Thymus (tissue), 11 donors: Measurements from ENCODE around the gene NOL4L. TPM values are rescaled to one million over a fixed set of nuclear protein-coding genes. Genes with fewer than 3 reads are reported as not detected.

Experiments used
- DNase-seq, 9 donors: peaks; one replicate each; pipeline ENCODE4 v3.0.0-alpha.2; 2013; ENCODE audit warnings: low spot score in 9 of 9, low read depth in 6 of 9, missing footprints in 1 of 9
- H3K27ac ChIP-seq, 2 donors: one replicate each; pipeline ENCODE4 v1.5.1; 2013; ENCODE audit warnings: control low read depth in 1 of 2, low read depth in 1 of 2, low read length in 1 of 2, mild to moderate bottlenecking in 1 of 2, moderate library complexity in 1 of 2
- H3K27me3 ChIP-seq, 2 donors: one replicate each; pipeline ENCODE4 v1.5.1; 2013; ENCODE audit warnings: low read length in 1 of 2; ENCODE audit not compliant: control insufficient read depth in 2 of 2, insufficient read depth in 1 of 2
- H3K36me3 ChIP-seq, 2 donors: one replicate each; pipeline ENCODE4 v1.5.1; 2013; ENCODE audit warnings: low read length in 1 of 2, mild to moderate bottlenecking in 1 of 2, moderate library complexity in 1 of 2; ENCODE audit not compliant: control insufficient read depth in 2 of 2, insufficient read depth in 2 of 2
- H3K4me1 ChIP-seq, 2 donors: one replicate each; pipeline ENCODE4 v1.5.1; 2013; ENCODE audit warnings: low read length in 2 of 2; ENCODE audit not compliant: control insufficient read depth in 2 of 2, insufficient read depth in 2 of 2
- H3K4me3 ChIP-seq, 2 donors: one replicate each; pipeline ENCODE4 v1.5.1; 2013; ENCODE audit warnings: low read length in 2 of 2, control low read depth in 1 of 2, mild to moderate bottlenecking in 1 of 2
- H3K9me3 ChIP-seq, 2 donors: one replicate each; pipeline ENCODE4 v1.5.1; 2013; ENCODE audit warnings: low read length in 1 of 2, mild to moderate bottlenecking in 1 of 2; ENCODE audit not compliant: control insufficient read depth in 2 of 2, insufficient read depth in 1 of 2
- WGBS: extraction: QIAGEN DNeasy Blood & Tissue Kit; methylation state at CpG from one replicate; pipeline ENCODE4 v1.1.7; 2013; 5-methylcytosine and 5-hydroxymethylcytosine counted together
- polyA plus RNA-seq: library from polyadenylated mRNA; stranded (reverse); fragments of 200-250 nt; gene quantifications from one replicate; pipeline ENCODE4 v1.2.3, GENCODE V29; 2013
- total RNA-seq: library from RNA; stranded (reverse); fragments of 120-200 nt; gene quantifications from one replicate; pipeline ENCODE4 v1.2.4, GENCODE V29; 2013
- donor health status: healthy.

NOL4L gene
- total and polyA plus RNA-seq, 2 donors: 12.4 to 14.1 TPM

DNA sequence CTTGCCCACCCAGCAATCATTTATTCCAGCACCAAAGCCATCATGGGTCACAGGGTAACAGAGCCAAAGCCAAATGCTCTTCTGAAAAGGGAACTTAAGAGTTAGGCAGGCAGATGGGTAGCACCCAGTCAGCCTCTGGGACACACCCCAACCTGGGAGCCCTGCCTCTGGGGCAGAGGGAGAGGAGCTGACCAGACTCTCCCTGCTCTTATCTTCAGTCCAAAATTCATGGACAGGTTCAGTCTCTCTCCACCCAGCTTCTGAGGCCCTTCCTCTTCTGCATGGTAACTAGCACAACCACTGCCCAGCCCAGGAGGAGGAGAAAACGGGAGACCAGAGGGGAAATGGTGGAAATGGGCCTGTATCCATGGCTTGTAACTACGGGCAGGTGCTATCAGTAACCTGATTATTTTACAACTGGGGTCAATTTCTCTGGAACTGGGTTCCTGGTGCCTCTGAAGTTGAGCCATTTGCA lies 105.4 kb downstream of the NOL4L start:
- peak overlapping the region in 1 of 2 donors; percentile 60 for H3K27ac ChIP-seq
- peaks cover 0 to 5% of the 10 kb centered on the region in 2 donors for H3K9me3 ChIP-seq
- 73% methylated on average over 2 of the region's 2 CpGs for WGBS
- H3K4me1 ChIP-seq: peaks cover 31 to 79% of the 10 kb centered on the region in 2 donors
- peaks cover 0 to 5% of the 10 kb centered on the region in 2 donors for H3K27me3 ChIP-seq
- H3K4me3 ChIP-seq: no peak overlapping the region
- H3K36me3 ChIP-seq: peaks cover 14 to 18% of the 10 kb centered on the region in 2 donors
- no peak for DNase-seq

DNA sequence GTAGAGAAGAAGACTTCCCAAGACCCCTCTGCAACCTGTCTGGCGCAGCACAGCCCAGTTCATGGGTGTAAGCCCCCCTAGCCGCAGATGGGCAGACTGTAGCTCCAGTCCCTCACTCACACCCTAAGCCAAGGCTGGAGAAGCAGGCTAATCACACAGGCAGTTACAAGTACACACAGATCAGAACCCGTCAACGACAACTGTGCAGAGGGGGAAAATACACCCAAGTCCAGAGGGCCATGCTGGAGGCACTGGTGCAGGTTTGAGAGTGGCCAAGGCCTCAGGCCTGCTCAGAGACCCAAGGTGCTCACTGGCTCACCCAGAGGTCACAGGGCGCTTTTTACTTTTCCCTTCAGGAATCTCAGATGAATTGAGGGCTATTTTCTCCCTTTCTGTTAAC lies 106.1 kb downstream of the NOL4L start:
- Histone ChIP-seq H3K36me3 (peaks cover 21 to 26% of the 10 kb centered on the region in 2 donors), H3K9me3 (peaks cover 0 to 5% of the 10 kb centered on the region in 2 donors), H3K27ac (peak overlapping the region in 1 of 2 donors; percentile 28), H3K4me3 (no peak overlapping the region), H3K27me3 (peaks cover 0 to 5% of the 10 kb centered on the region in 2 donors), H3K4me1 (peaks cover 31 to 84% of the 10 kb centered on the region in 2 donors)
- DNase-seq: no peak
- 99% methylated on average over 5 of the region's 5 CpGs for WGBS

DNA sequence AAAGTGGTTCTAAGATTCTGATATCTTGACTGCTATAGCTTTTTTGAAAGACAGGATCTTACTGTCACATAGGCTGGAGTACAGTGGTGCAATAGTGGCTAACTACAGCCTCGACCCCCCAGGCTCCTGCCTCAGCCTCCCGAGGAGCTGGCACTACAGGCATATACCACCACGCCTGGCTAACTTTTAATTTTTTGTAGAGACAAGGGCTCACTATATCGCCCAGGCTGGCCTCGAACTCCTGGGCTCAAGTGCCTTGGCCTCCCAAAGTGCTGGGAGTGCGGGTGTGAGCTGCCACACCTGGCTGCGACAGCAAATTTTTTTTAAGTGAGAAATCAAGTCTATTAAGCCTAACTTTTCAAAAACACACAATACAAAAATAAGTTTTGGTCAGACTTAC lies 106.6 kb downstream of the NOL4L start:
- Histone ChIP-seq H3K36me3 (peaks cover 25 to 30% of the 10 kb centered on the region in 2 donors), H3K4me1 (peaks cover 31 to 87% of the 10 kb centered on the region in 2 donors), H3K9me3 (peaks cover 0 to 5% of the 10 kb centered on the region in 2 donors), H3K27ac (no peak overlapping the region), H3K27me3 (peaks cover 0 to 5% of the 10 kb centered on the region in 2 donors), H3K4me3 (no peak overlapping the region)
- 96% methylated on average over 7 of the region's 7 CpGs for WGBS
- DNase-seq: no peak

DNA sequence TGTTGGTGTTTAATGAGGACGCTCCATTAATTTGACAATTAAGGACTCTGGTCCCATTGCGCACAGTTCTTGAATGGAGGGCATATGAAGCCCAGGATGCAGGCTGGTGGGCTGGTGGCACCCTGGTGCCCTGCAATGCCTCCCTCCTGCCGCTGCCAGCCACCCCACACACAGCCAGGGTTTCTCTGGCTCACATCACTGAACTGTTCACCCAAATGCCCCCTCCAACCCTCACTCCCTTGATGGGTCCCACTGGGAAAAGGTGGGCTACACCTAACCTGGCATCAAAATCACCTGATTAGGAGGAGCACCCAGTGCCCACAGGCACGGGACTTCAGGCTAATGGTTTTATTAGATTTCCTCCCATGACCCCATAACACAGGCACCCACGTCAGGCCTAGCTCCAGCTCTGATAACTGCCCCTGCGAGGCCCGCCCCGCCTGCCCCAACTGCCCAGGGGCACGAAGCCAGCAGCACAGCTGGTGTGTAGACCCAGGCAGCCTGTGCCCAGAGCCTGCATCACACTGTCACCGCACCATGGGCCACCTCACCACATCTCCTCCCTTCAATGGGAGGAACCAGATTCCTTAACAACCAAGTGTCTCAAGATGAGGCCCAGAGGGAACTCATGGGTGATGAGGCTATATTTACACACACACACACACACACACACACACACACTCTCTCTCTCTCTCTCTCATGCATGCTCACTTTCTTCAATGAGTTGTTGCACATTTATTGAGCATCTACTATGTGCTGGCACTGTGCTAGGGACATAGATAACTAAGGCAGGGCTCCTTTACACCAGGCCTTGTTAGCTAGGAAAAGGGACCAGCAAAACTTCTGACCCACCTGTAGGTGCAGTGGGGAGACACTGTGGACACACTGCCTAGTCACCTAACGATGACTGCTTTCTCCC lies 107.3 kb downstream of the NOL4L start:
- no peak overlapping the region for H3K27ac ChIP-seq
- H3K4me3 ChIP-seq: no peak overlapping the region
- H3K27me3 ChIP-seq: peaks cover 0 to 5% of the 10 kb centered on the region in 2 donors
- WGBS: 97% methylated on average over 11 of the region's 11 CpGs
- H3K36me3 ChIP-seq: peaks cover 32 to 37% of the 10 kb centered on the region in 2 donors
- peaks cover 31 to 87% of the 10 kb centered on the region in 2 donors for H3K4me1 ChIP-seq
- H3K9me3 ChIP-seq: peaks cover 0 to 5% of the 10 kb centered on the region in 2 donors
- no peak for DNase-seq

DNA sequence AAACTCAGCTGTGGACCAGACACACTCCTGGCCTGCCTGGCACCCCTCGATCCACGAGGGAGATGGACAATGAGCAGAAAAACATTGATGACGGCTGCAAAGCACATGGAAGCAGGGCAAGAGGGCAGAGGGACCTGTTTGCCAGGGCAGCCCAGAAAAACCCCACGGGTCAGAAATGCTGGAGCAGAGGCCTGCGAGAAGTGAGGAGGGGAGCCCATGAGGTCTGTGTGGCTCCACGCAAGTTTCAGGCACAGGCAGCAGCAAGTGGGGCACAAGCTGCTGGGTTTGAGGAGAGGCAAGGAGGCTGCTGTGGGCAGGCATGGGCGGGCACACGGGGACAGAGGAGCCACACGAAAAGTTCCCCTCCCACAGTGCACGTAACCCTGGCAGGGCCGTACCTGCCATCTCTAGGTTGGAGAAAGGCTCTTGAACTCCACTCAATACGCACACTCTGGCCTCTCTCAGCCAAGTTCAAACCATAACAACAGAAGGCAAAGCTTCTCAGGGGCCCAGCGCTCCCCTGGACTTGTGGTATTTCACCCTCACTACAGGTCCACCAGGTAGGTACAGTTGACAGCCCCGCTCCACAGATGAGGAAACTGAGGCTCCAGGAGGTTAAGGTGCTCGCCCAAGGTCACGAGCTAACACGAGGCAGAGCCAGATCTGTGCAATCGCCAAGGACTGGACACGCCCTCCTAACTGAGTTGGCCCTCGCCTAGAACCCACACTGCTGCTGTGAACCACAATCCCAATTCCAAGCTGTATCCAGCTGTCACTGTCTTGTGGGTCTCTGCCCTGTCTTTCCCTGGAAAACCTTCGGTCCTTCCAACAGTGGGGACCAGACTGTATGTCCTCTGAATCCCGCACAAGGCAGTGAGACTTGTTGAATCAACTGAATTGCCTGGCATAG lies 108.2 kb downstream of the NOL4L start:
- Histone ChIP-seq H3K4me1 (peaks cover 23 to 81% of the 10 kb centered on the region in 2 donors), H3K27me3 (no peaks in the 10 kb centered on the region), H3K4me3 (no peak overlapping the region), H3K9me3 (peaks cover 0 to 5% of the 10 kb centered on the region in 2 donors), H3K27ac (peak overlapping the region; percentile 25 to 65), H3K36me3 (peaks cover 41 to 46% of the 10 kb centered on the region in 2 donors)
- no peak for DNase-seq
- WGBS: 83% methylated on average over 22 of the region's 22 CpGs

DNA sequence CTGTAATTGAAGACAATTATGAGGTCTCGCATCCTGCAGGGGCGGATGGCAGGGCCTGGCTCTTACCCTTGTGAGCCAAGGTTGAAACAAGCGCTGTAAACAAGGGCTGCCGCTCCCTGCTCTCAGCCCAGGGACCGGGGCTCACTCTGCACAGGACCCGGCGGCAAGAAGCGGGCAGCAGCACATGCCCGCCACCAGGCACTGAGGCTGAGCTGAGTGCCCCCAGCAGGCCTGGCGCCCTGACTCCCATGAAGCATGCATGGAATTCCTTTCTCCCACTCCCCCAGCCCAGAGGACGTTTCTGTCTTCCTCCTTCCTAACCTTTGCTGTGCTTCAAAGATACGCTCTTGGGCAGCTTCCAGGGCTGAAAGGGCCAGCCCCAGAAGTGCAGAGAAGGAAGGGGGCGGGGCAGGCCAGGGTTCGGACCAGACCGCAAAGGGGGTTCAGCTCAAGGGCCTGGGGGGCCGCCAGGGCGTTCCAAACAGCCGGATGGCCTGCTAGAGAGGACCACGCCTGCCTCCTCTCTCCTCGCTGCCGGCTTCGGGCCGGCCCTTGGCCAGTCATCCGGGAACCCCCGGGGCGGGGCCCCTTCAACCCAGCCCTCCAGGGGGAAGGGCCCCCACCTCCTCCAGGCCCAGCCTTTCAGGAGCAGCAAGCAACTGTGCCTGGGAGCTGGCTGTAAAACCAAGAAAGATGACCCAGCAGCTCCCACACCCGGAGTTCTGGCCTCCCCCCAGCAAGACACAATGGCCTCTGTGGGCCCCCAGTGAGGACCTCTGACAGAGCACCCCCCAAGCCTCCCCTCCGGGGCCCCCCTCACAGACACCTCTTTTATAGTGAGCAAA lies 109.9 kb downstream of the NOL4L start:
- no peak for DNase-seq
- WGBS: 50% methylated on average over 28 of the region's 28 CpGs
- Histone ChIP-seq H3K4me1 (peaks cover 19 to 76% of the 10 kb centered on the region in 2 donors), H3K9me3 (peaks cover 0 to 5% of the 10 kb centered on the region in 2 donors), H3K4me3 (no peak overlapping the region), H3K36me3 (peaks cover 46 to 57% of the 10 kb centered on the region in 2 donors), H3K27me3 (no peaks in the 10 kb centered on the region), H3K27ac (peak overlapping the region; percentile 46 to 65)

DNA sequence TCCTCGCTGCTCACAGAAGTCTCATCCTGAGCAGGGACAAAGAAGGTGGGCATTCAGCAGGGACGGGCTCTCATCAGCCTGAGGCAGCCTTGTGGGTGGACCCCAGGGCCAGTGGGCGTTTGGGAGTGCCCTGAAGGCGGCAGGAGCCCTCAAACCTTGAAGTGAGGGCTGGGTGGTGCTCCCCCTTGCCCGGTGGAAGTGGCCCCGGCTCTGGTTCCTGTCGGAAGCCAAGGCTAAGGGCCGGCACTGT lies 110.5 kb downstream of the NOL4L start:
- H3K4me3 ChIP-seq: no peak overlapping the region
- H3K27ac ChIP-seq: peak overlapping the region; percentile 25 to 65
- peaks cover 0 to 5% of the 10 kb centered on the region in 2 donors for H3K9me3 ChIP-seq
- WGBS: 73% methylated on average over 8 of the region's 8 CpGs
- no peak for DNase-seq
- H3K4me1 ChIP-seq: peaks cover 19 to 72% of the 10 kb centered on the region in 2 donors
- peaks cover 52 to 57% of the 10 kb centered on the region in 2 donors for H3K36me3 ChIP-seq
- H3K27me3 ChIP-seq: no peaks in the 10 kb centered on the region

DNA sequence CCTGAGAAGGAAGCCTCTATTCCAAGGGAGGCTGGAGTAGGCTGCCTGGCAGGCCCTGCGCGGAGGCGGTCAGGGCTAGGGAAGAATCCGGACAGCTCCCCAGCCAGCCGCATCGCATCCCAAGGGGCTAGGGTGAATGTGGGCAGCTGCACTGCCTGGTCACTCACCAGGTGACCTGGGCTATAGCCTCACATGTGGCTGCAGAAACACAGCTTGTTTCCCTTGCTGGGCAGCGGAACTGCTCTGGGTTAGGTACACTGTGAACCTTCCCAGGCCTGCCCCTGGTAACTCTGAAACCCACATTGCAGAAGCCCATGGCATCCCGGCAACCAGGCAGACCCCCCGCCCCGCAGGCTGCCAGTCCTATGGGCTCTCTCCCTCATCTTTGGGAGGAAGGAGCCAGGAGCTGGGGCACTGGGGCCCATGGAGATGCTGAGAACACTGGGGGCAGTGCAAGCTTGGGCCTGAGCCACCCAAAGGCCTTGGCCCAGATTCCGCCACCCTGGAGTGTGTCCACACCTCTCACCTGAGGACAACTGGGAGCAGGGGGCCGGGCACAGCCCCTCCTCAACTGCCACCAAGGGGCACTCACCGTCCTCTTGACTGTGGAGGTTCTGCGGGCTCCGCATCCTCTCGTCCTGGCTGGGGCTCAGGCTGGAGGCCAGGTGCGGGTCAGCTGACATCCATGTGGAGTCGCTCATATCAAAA lies 111.0 kb downstream of the NOL4L start:
- no peak for DNase-seq
- H3K27me3 ChIP-seq: no peaks in the 10 kb centered on the region
- peaks cover 0 to 5% of the 10 kb centered on the region in 2 donors for H3K9me3 ChIP-seq
- peaks cover 19 to 67% of the 10 kb centered on the region in 2 donors for H3K4me1 ChIP-seq
- peak overlapping the region; percentile 25 to 65 for H3K27ac ChIP-seq
- WGBS: 97% methylated on average over 18 of the region's 18 CpGs
- peaks cover 52 to 57% of the 10 kb centered on the region in 2 donors for H3K36me3 ChIP-seq
- no peak overlapping the region for H3K4me3 ChIP-seq
